Loucy (cell line): ENCODE results near the gene BIN1.

Experiments
- H2AFZ ChIP-seq: fragments of 200-600 bp; sonication (generic); 2 replicates; pipeline ENCODE4 v1.6.0; 2016; ENCODE audit warnings: antibody characterized with exemption, mild to moderate bottlenecking, low read length, moderate library complexity
- H3F3A ChIP-seq: fragments of 200-600 bp; 2 replicates; pipeline ENCODE4 v1.6.0; 2016; ENCODE audit warnings: antibody characterized with exemption, low read depth, mild to moderate bottlenecking
- H3K27me3 ChIP-seq: fragments of 200-600 bp; sonication (generic); 2 replicates; pipeline ENCODE4 v1.6.1; 2014; ENCODE audit warnings: low read length, mild to moderate bottlenecking; ENCODE audit not compliant: insufficient read depth, poor library complexity, severe bottlenecking
- H3K36me3 ChIP-seq: fragments of 200-600 bp; sonication (generic); 2 replicates; pipeline ENCODE4 v1.6.1; 2016; ENCODE audit warnings: low read length; ENCODE audit not compliant: insufficient read depth
- H3K4me1 ChIP-seq: fragments of 200-600 bp; sonication (generic); 2 replicates; pipeline ENCODE4 v1.5.1; 2014; ENCODE audit warnings: low read length, mild to moderate bottlenecking; ENCODE audit not compliant: insufficient read depth, poor library complexity, severe bottlenecking
- H3K4me2 ChIP-seq: fragments of 200-600 bp; sonication (generic); 2 replicates; pipeline ENCODE4 v1.6.0; 2014; ENCODE audit warnings: antibody characterized with exemption, low read length, low read depth, mild to moderate bottlenecking; ENCODE audit not compliant: poor library complexity, severe bottlenecking
- H3K4me3 ChIP-seq: fragments of 200-600 bp; sonication (generic); 2 replicates; pipeline ENCODE4 v1.5.1; 2014; ENCODE audit warnings: low read length, mild to moderate bottlenecking, mixed read lengths; ENCODE audit not compliant: poor library complexity, severe bottlenecking
- H3K79me2 ChIP-seq: fragments of 200-600 bp; sonication (generic); 2 replicates; pipeline ENCODE4 v1.6.1; 2014; ENCODE audit warnings: low read length; ENCODE audit not compliant: insufficient read depth
- H3K9ac ChIP-seq: fragments of 200-600 bp; sonication (generic); 2 replicates; pipeline ENCODE4 v1.6.0; 2014; ENCODE audit warnings: mild to moderate bottlenecking, low read depth, low read length, moderate library complexity; ENCODE audit not compliant: poor library complexity, severe bottlenecking
- H3K9me2 ChIP-seq: fragments of 200-600 bp; sonication (generic); replicated peaks from 2 replicates; pipeline ENCODE4 v1.6.1; 2016; ENCODE audit warnings: low read depth, low read length, mixed read lengths
- H3K9me3 ChIP-seq: fragments of 200-600 bp; sonication (generic); 2 replicates; pipeline ENCODE4 v1.6.1; 2014; ENCODE audit warnings: mild to moderate bottlenecking, antibody characterized with exemption, low read length, low read depth; ENCODE audit not compliant: insufficient read depth
- H4K20me1 ChIP-seq: fragments of 200-600 bp; sonication (generic); 2 replicates; pipeline ENCODE4 v1.6.0; 2014; ENCODE audit warnings: antibody characterized with exemption, low read length, mild to moderate bottlenecking; ENCODE audit not compliant: insufficient read depth, poor library complexity, severe bottlenecking
- CTCF ChIP-seq: fragments of 200-600 bp; sonication (generic); conservative IDR thresholded peaks from 2 replicates; pipeline ENCODE4 v1.5.1; 2014; ENCODE audit warnings: mild to moderate bottlenecking, antibody characterized with exemption, low read length
- EZH2phosphoT487 ChIP-seq: fragments of 200-600 bp; IDR thresholded peaks from 2 replicates; pipeline ENCODE4 v1.6.1; 2018; ENCODE audit warnings: antibody characterized with exemption, mild to moderate bottlenecking, moderate library complexity, borderline replicate concordance

Gene BIN1

GRCh38 chr2:127048618-127048935 lies 58.4 kb downstream of the BIN1 start:
- Histone ChIP-seq H3K4me2 (no peak overlapping the region), H3K27me3 (no peaks in the 10 kb centered on the region), H4K20me1 (no peaks in the 10 kb centered on the region), H3K9me2 (no peaks in the 10 kb centered on the region), H3K4me3 (no peak overlapping the region), H2AFZ (no peak overlapping the region), H3K79me2 (no peaks in the 10 kb centered on the region), H3F3A (no peaks in the 10 kb centered on the region), H3K9ac (no peak overlapping the region), H3K9me3 (no peaks in the 10 kb centered on the region), H3K36me3 (no peaks in the 10 kb centered on the region), H3K4me1 (no peaks in the 10 kb centered on the region)
- no peak for TF ChIP-seq EZH2phosphoT487
- TF ChIP-seq CTCF, result no peak

GRCh38 chr2:127047716-127048617 lies 59.0 kb downstream of the BIN1 start:
- no peaks in the 10 kb centered on the region for H3K9me3 ChIP-seq
- H3F3A ChIP-seq, result no peaks in the 10 kb centered on the region
- H3K9me2 ChIP-seq, result no peaks in the 10 kb centered on the region
- no peaks in the 10 kb centered on the region for H3K4me1 ChIP-seq
- no peaks in the 10 kb centered on the region for H3K36me3 ChIP-seq
- H3K4me3 ChIP-seq, result no peak overlapping the region
- H4K20me1 ChIP-seq, result no peaks in the 10 kb centered on the region
- no peaks in the 10 kb centered on the region for H3K79me2 ChIP-seq
- TF ChIP-seq CTCF, result no peak
- no peaks in the 10 kb centered on the region for H3K27me3 ChIP-seq
- H2AFZ ChIP-seq, result no peak overlapping the region
- no peak overlapping the region for H3K9ac ChIP-seq
- H3K4me2 ChIP-seq, result no peak overlapping the region

GRCh38 chr2:127047054-127047453 lies 59.9 kb downstream of the BIN1 start:
- no peaks in the 10 kb centered on the region for H4K20me1 ChIP-seq
- no peaks in the 10 kb centered on the region for H3K79me2 ChIP-seq
- H3K27me3 ChIP-seq, result no peaks in the 10 kb centered on the region
- no peak overlapping the region for H3K4me3 ChIP-seq
- TF ChIP-seq EZH2phosphoT487 (no peak), CTCF (no peak)
- no peak overlapping the region for H2AFZ ChIP-seq
- no peaks in the 10 kb centered on the region for H3K4me1 ChIP-seq
- H3K36me3 ChIP-seq, result no peaks in the 10 kb centered on the region
- no peaks in the 10 kb centered on the region for H3K9me2 ChIP-seq
- no peak overlapping the region for H3K9ac ChIP-seq
- H3F3A ChIP-seq, result no peaks in the 10 kb centered on the region
- no peaks in the 10 kb centered on the region for H3K9me3 ChIP-seq
- H3K4me2 ChIP-seq, result no peak overlapping the region
